HG02798 (cell line): ENCODE results near the gene GAS7.

Experiments
- ATAC-seq: cut with Tn5 transposase; IDR thresholded peaks from one replicate; pipeline ENCODE4 v1.9.1; 2021; ENCODE audit warnings: mild to moderate bottlenecking; ENCODE audit not compliant: unreplicated experiment, poor library complexity

The GAS7 gene

DNA sequence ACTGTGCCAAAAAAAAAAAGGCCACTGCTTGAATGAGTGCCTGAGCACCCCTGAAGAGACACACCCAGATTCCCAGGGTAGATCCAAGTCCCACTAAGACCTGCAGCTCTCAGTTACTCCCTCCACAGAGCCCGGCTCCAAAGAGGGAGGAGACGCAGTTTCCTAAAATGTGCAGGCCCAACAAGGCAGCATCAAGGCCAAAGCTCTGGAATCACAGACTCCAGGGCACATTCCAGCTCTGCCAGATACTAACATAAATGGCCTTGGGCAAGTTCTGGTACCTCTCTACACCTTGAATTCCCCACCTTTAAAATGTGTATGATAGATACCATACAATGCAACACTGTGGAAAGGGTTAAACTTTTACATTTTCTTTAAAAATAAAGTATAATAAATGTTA lies 57.0 kb downstream of the GAS7 start:
- ATAC-seq: no peak

DNA sequence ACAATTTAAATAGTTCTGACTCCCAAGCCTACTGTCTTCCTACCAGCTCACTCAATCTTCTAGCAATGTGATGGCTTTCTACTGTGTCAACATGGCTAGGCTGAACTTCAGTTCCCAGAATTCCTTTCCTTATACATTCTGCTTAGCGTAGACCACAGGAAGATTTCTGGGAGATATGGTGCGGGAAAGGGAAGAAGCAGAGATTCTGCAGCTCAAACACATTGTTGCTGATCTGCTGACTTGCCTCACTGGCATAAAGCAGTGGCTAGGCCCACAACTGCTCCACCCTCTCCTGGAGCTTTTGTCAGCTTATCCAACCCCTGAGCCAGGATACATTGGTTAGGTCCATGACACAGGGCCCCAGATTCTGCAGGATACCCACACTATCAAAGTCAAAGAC lies 58.8 kb downstream of the GAS7 start:
- no peak for ATAC-seq

DNA sequence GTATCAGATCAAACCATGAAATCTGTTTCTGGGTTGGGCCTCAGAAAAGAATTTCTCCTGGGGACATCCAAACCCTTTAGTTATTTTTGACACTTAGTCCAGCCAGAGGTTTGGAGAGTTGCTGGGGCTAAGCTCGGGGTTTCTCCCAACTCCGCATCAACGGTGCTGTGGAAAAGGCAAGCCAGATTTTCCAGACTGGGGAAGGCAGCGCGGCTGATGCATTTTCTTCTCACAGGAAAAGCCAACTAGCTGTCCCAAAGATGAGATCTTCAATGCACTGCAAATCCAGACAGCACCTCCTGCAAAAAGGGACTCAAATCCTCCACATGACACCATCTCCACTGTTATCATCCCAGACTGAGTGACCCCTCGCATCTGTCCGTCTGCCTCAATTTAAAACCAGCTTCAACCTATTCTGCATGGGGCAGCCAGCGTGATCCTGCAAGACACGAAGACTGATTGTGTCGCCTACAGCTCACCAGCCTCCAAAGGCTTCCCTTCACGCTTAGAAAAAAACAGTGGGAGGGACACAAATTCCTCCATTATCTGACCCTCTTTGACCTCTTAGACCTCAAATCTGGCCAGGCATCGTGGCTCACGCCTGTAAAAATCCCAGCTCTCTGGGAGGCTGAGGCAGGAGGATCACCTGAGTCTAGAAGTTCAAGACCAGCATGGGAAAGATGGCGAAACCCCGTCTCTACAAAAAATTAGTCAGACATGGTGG lies 62.0 kb downstream of the GAS7 start:
- ATAC-seq: no peak

DNA sequence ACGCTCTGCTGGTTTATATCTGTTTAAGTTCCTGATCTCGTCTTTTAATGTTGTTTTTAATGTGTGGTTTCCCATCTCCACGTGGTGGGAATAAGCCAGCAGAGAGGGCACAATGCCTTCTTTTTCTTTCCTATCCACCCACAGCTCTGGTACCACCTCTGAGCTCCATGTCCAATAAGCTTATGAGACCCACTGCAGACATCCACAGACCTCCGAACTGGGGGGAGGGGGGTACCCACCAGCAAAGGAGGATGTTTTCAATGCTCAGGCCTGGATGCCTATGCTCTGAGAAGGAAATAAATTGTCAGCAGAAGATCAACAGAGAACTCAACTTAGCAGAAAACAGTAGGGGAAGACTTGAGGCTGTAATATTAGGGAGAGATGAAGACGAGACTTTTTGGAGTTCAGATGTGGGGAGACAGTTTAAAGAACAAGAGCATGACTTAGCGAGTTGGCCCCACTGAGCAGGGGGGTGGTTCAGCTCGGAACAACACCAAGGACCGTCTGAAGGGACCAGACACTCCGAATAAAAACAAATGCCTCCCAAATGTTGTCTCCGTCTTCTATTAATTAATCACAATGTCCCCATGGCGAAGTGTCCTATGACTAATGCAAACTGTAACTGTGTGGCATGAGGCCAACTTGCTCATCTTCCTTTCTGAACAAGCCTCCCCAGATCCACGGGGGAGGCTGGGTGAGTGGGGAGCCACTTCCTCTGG lies 62.7 kb downstream of the GAS7 start:
- ATAC-seq: no peak

DNA sequence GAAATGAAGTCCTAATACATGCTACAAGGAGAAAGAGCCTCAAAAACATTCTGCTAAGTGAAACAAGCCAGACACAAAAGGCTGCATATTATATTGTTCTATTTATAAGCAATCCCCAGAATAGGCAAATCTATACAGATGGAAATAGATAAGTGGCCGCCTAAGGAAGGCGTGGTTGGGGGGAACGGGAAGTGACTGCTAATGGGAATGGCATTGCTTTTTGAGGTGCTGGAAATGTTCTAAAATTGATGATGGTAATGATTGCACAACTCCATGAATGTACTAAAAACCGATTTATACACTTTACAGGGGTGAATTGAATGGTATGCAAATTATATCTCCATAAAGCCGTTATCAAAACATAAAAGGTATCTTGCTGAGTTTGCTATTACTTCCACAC lies 67.7 kb downstream of the GAS7 start:
- no peak for ATAC-seq

DNA sequence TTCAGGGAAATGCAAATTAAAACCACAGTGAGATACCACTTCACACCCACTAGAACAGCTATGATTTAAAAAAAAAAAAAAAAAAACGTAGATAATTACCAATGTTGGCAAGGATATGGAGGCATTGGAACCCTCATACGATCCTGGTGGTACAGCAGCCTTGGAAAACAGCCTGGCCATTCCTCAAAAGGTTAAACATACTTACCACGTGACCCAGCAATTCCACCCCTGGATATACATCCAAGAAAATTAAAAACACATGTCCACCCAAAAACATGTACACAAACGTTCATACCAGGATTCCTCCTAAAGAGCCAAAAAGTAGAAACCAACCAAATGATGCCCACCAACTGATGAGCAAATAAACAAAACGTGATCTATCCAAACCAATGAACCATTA lies 68.1 kb downstream of the GAS7 start:
- ATAC-seq: no peak

DNA sequence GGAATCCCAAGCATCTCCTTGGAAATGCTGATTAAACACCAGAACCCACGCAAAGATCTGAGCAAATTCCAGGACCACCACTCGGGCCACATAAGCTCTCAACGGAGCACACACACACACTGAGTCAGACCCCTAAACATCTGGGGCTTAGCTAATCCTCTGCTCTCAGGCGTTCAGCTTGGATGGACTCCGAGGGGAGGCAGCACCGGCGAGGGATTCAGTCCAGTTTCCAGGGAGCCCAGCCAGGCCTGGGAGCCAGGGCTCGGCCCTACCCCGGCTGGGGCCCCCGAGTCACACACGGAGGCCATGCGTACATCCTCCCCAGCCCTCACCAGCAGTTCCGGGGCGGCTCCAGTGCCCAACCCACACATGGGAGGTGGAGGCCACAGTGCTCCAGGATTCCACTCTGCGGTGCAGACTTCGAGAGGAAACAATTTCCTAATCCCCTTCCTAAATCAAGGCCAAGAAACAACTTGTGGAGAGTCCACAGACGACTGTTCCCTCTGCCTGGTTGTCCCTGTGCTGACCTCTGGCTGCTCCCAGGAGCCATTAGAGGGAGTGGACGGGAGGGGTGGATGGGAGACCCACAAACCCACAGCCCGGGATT lies 70.5 kb downstream of the GAS7 start:
- ATAC-seq: no peak

DNA sequence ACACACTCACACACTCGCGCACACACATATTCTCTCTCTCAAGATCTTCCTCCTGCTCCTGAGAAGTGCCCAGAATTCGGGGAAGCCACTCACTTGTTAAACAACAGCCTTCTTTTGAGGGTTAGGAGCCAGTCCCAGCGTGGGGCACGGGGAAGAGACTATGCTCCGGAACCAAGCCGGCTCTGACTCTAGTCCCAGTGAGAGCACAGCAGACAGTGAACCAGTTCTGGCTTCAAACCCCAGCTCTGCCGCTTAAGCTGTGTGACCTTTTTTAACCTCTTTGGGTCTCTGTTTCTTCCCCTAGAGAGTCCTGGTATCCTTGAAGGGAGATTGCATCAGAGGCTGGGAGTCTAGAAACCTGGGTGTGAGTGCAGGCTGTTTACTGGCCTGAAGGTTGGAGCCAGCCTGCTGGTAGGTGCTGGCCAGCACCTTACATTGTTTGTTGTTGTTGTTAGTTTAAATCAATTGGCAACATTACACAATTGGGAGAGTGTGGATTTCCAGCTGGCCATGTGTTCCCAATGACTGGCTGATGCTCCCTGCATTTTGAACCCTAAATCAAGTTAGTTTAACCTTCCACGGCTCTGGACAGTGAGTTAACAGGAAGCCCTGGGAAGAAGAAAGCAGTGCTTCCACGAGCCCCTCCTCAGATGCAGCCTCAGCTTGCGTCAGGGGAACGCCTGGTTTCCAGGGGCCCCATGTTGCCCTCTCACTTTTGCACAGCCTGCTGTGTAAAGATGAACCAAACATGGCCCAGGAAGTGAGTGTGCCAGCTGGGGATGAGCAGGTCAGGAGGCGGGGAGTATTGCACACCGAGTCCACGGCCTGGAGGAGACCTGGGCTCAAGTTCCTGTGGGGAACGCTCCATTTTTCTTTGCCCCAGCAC lies 71.5 kb downstream of the GAS7 start:
- no peak for ATAC-seq

DNA sequence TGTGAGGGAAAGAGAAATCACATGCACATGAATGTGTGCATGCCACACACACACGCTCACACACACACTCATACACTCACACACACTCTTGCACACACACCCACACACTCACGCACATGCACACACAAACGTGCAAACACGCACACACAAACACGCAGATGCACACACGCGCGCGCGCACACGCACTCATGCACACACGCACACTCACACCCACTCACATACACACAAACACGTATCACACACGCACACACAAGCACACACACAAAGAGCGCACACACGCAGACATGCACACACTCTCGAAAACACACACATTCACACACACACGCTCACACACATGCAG lies 72.2 kb downstream of the GAS7 start:
- ATAC-seq: no peak

DNA sequence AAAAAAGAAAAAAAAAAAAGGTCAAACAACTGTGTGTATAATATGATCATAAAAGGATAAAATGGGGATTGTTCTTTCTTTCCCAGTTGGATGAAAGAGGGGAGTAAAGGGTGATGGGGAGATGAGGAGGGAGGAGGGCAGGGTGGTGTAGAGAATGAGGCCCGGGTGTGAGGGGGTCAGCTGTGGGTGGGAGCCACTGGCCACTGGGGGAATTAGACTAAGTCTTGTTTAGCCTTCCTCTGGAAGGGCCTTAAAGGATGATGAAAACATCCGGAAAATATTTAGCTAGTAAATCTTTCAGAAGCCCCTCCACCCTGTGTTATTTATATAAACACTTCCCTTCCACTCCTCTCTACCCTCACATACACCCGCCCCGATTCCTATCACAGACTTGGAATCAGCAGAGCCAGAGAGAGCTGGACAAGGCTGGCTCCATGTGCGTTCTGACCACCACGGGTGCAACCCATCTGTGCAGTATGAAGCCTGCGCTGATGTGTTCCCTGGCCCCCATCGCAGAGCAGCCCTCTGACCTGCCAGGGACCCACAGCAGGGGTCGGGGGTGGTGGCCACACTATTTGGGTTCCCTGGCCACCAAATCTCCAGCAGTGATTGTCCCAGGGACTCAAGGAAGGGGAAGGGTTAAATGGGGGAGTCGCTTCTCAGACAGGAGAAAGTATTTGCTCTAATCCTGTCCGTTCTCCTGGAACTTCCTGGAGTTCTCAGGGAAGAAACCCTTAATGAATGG lies 72.7 kb downstream of the GAS7 start:
- no peak for ATAC-seq

DNA sequence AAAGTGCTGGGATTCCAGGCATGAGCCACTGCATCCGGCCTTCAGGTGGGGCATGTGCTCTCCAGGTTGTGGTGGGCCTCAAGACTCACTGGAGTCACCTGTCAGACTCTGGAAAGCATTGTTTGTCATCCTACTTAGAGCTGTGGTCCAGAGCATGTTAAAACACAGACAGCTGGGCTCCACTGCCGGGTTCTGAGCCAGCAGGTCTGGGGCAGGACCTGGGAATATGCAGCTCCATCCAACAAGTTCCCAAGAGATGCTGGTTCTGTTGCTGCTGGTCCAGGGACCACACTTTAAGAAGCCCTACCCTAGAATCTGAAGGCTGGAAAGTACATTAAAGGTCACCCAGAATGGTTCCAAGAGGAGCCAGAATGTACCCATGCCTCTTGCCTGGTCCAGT lies 75.3 kb downstream of the GAS7 start:
- no peak for ATAC-seq

DNA sequence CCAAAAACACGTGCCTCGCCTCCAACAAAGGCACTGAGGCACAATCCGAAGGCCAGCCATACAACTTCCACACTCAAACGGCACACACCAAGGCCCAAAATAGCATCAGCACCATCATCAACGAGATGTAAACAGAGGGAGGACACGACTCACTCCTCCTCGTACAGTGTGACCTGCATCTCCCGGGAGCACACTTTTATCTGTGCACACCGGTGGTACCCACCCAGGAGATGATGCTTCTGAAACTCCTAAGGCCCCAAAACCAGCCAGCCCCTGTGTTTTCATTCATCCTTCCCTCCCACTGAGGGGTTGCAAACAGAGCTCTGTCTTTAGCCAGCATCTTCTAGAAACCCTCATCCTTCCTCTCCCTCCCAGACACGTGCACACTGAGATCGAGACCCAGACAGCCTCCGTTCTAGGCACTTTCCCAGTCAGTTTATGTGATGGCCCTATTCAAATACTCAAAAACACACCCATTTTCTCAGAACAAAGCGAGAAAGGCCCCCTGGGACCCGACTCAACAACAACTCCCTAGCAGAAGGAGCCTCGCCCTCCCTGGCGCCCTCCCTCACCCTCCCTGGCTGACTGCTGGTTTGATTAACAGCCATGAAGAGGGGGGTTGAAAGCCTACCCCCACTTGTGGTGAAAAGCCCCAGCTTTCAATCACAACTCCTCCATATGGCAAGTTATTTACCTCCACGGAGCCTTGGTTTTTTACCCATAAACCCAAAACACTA lies 76.3 kb downstream of the GAS7 start:
- no peak for ATAC-seq

DNA sequence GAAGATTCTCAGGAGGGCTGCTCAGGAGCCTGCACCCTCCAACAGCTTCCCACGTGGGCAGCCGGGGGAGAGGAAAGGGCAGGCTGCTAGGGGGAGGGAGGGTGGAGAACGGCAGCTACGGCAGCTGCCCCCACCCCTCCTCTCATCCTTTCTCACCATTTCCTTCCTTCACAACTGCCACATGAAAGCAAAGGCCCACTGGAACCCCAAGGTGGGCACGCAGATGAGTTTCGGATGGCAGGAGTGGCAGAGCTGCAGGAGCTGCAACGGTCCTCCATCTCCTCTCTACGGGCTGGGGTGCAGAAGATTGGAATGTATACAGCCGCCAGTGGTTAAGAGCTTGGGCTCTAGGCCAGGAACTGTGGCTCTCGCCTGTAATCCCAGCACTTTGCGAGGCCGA lies 77.7 kb downstream of the GAS7 start:
- ATAC-seq: no peak

DNA sequence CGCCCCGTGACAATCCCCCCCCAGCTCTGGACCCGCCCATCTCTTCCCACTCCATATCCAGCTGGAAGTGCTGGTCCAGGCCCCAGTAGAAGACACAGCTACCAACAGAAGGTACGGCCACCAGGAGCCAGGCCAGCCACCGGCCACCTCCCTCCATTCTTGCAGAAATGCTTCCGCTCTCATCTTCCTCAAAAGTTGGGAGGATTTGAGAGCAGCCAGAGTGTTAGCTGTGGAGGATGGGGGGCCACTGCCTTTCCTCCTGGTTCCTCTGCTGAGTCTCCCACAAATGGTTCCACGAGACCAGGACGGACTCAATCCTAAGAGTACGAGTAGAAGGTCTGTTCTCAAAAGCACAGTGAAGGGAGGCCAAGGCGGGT lies 78.3 kb downstream of the GAS7 start:
- no peak for ATAC-seq

DNA sequence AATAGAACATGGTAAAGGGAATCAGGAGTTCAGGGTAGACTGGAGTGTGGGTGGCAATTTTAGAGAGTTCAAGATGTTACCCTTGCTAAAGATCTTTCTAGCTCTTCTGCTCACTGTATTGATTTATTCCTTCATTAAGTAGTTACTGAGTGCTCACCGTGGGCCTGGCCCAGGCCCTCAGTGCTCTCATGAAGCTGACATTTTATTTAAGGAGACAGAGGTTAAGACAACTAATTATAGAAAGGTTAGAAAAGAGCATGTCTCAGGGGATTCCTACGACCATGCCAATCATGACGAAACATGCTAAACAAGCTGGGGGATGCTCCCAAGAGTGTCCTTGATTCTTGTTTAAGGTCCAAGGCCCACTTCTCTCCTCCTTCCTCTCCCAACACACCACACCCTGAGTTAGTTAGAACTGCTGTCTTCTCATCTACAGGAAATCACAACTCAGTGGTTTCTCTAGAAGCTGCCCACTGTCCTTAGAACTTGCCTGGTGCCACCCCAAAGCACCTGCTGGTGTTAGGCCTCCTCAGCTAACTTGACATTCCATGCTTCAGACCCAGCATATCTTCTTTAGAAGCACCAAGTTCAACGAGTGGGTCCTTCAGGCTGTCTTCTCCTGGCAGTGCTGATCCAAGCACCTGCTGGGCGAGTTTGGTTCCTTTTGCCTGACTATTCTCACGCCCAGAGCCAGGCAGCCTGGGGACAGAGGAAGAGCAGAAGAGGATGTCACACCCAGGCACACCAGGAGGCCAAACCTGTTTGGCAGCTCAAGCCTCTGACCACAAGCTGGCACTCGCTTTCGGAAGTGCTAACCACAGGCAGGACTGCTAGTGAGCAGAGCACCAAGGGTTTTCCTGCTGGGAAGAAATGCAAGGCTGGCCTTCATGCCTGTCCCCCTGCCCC lies 79.0 kb downstream of the GAS7 start:
- ATAC-seq: no peak

DNA sequence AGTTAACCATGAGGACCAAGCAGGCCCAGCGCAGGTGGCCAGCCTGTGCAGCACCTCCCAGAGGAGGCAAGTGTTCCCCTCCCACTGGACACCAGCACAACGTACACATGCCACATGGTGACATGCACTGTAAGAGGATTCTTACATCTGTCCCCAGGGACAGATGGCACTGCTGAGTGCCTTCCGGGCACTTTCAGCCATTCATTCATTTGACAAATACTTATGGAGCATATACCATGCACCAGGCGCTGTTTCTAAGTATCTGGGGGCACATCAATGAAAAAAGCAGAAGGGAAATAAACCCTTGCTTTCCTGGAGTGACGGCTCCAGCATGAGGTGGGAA lies 79.6 kb downstream of the GAS7 start:
- no peak for ATAC-seq

DNA sequence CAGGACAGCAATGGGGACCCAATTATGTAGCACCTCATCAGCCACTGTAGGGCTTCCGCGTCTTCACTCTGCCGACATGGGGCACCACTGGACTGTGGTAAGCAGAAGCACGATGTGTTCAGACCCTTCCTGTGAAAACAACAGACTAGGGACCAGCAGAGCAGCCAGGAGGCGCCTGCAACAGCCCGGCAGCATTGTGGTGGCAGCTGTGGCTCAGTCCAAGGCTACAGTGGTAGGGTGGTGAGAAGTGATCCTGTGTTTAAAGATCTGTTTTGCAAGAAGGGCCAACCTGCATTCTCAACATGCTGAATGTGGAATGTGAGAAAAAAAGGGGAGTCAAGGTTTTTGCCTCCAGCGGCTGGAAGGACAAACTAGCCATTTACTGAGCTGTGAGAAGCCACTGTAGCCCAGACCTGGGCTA lies 80.8 kb downstream of the GAS7 start:
- ATAC-seq: no peak

DNA sequence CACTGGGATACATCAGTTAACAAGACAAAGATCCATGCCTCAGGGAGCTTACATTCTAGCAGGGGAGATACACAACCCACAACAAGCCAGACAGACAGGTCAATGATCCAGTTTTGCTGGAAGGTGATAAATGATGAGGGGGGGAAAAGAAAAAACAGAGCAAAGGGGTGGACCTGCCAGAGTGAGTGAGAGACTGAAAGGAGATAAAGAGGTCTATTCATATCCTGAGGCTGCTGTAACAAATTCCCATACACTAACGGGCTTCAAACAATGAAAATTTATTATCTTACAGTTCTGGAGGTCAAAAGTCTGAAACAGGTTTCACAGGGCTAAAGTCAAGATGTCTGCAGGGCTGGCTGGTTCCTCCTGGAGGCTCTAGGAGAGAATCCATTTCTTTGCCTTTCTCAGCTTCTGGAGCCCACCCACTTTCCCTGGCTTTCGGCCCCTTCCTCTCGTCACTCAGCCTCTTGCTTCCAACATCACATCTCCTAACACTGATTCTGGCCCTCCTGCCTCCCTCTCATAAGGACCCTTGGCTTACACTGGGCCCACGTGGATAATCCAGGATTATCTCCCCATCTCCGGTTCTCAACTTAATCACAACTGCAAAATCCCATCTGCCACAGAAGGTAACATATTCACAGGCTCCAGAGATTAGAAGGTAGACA lies 81.5 kb downstream of the GAS7 start:
- no peak for ATAC-seq
